Measurements from ENCODE around the gene GLIPR1.
A peak's percentile ranks its signal among the peaks of the same experiment; 100 is the strongest.
"Not testable (repeated sequence)": the region's sequence is repeated elsewhere in the genome, so short reads cannot be mapped to it uniquely, and the experiment has no call there.

Gene GLIPR1

DNA sequence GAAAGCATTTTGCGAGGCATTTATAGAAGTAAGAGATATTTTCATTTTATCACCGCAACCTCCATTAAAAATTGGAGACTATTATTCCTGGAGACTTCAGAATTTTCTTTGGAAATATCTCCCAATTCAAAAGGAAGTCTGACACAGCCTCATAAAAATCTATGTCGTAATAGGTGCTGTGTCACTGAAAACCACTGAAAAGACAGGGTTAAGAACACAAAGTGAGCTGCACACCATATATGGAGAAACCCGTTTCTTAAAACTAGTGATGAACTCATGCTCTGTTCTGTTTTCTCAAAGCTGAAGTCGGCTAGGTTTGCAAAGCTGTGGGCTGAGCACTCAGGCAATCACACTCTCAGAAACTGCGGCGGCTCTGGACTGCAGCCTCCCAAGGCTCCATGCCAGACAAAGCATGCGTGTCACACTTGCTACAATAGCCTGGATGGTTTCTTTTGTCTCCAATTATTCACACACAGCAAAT is at the start of gene GLIPR1:
GLIPR1 (plus strand) TSS at position 287 of the 481 bp plus-strand sequence; CDS start at position 413, 126 bp downstream.
- peak; percentile 86 to 87 for DNase-seq

DNA sequence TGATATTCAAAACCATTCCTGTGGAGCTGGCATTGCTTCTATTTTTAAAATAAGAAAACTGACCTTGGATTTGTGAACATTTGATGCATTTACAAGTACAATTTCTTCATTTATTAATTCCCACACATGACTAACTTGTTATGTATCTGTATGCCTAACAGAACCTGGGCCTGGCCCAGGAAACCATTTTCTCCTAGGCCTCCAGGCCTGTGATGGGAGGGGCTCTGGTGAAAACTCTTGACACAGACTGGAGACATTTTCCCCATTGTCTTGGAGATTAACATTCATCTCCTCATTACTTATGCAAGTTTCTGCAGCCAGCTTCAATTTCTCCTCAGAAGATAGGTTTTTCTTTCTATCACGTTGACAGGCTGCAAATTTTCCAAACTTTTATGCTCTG is 47.6 kb upstream of the GLIPR1 start:
- DNase-seq = no peak

DNA sequence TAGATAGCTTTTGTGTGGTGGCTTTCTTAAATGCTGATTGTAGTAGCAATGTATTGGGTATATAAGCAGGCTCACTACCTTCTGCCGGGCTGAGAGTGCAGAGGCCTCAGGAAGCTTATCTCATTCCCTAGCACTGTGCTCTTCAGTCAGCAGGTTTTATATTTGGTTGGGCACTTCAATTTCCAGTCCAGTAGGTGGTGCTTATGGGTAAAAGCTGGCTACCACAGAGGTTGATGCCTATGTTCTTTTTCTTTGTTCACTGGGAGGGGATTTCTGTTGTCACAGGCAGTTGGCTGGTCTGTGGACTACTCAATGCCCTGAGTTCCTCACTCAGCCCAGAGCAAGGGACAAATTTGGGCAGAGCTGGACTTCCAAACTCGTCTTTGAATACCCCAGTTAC is 43.0 kb upstream of the GLIPR1 start:
- DNase-seq = peak; percentile 17 to 41

DNA sequence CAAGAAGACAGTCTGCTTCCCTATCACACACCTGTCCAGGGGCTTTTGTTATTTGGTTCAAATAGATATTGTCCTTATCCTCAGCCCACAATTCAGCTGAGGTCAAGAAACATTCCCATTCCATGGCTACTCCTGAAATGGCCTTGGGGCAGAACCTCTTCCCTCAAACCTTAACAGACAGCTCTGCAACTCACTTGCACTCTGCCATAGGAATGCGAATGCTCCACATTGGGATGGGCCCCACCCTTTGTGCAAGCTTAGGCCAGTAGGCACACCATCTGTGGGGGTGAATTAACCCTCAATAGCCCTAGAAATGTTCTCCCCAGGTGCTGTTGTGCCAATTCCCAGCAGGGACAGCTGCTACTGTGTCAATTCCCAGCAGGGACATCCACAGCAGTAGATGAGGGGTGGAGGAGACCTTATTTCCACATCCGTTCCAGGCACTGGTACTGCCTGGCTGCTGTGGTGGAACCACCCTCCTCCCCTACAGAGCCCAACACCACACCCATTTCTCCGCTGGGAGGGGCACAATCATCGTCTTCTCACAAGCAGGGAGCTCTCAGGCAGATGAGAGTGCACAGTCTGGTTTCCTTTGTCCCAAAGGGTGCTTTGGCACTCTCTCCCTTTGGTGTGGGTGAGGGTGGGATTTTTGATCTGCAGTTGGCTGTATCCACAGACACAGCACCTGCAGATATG is 42.3 kb upstream of the GLIPR1 start:
- no peak for DNase-seq

DNA sequence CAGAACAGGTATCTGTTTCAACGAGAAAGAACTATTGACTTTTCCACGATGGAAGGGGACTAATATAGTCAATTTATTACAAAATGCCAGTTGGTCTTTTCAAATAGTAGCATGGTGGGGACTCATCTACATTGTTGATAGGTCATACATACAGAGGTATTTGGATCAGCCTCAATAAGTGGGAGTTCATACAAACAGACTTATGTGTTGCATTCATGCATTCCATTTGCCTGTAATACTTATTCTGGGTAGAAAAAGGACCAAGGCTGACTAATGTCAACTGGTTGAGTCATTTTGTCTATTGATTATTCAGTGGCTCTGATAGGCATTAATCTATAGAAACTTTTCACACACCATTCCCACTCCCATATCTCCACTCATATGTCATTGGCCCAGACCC is 41.5 kb upstream of the GLIPR1 start:
- DNase-seq = no peak

DNA sequence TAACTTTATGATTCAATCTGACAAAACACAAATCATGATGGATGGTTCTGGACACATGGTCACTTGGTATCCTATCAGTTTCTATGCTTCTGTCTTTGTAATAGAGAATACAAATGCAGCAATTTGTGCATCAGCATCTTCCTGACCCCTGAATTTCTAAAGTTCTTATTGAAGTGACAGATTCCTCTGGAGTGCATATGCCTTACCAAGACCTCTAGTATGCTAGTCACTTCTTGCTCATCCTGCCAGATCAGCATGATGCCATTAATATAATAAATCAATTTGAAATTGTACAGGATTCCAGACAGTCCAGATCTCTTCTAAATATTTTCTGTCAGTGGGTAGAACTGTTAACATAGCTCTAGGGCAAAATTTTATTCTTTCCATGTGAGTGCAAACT is 40.6 kb upstream of the GLIPR1 start:
- DNase-seq = no peak

DNA sequence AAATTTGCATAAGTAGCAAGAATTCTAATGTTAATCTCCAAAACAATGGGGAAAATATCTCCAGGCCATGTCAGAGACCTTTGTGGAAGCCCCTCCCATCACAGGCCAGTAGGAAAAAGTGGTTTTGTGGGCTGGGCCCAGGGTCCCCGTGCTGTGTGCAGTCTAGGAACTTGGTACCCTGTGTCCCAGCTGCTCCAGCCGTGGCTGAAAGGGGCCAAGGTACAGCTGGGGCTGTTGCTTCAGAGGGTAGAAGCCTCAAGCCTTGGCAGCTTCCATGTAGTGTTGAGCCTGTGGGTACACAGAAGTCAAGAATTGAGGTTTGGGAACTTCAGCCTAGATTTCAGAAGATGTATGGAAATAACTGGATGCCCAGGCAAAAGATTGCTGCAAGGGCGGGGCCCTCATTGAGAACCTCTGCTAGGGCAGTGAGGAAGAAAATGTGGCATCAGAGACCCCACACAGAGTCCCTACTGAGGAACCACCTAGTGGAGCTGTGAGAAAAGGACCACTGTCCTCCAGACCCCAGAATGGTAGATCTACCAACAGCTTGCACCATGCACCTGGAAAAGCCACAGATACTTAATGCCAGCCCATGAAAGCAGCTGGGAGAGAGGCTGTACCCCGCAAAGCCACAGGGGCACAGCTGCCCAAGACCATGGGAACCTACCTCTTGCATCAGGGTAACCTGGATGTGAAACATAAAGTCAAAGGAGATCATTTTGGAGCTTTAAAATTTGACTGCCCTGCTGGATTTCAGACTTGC is 38.7 kb upstream of the GLIPR1 start:
- not testable (repeated sequence) for DNase-seq

DNA sequence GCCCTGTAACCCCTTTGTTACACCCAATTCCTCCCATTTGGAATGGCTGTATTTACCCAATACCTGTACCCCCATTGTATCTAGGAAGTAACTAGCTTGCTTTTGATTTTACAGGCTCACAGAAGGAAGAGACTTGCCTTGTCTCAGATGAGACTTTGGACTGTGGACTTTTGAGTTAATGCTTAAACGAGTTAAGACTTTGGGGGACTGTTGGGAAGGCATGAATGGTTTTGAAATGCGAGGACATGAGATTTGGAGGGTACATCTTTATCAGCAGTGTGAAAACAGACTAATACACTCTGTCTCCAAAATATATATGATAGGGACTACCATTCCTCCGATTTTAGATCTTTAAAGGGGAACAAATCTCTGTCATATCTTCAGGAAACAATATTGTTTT is 38.1 kb upstream of the GLIPR1 start:
- not testable (repeated sequence) for DNase-seq

DNA sequence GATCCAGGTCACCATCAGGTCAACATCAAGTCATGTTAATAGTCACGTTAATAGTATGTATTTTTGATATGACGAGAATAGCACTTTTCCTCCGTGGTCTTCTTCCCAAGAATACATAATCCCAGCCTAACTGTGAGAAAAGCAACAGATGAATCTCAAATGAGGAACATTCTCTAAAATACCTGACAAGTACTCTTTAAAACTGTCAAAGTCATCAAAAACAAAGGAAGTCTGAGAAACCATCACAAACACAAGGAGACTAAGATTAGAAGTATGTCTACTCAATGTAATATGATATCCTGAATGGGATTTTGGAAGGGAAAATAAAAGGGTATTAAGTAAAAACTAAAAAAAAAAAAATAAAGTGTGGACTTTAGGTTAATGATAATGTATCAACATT is 36.8 kb upstream of the GLIPR1 start:
- no peak for DNase-seq

DNA sequence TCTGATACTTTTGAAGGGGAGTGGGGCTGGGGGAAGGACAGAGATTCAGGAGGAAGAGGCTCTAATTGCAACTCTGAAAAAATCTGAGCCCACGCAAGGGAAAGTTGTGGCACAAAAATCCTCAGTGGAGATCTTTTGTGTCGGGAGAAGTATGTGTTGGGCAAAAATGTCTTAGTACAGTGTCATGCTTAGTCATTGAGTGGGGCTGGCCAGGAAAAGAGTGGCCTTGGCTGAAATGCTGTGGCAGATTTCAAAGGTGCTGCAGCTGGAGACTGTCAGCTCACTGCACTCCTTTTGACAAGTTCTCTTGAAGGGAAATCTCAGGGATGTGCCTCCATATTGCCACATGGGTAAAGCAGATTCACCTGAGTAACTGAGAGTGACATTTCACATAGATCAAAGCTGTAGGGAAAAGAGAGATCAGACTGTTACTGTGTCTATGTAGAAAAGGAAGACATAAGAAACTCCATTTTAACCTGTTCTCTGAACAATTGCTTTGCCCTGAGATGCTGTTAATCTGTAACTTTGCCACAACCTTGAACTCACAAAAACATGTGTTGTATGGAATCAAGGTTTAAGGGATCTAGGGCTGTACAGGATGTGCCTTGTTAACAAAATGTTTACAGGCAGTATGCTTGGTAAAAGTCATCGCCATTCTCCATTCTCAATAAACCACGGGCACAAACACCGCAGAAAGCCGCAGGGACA is 36.0 kb upstream of the GLIPR1 start:
- DNase-seq = no peak

DNA sequence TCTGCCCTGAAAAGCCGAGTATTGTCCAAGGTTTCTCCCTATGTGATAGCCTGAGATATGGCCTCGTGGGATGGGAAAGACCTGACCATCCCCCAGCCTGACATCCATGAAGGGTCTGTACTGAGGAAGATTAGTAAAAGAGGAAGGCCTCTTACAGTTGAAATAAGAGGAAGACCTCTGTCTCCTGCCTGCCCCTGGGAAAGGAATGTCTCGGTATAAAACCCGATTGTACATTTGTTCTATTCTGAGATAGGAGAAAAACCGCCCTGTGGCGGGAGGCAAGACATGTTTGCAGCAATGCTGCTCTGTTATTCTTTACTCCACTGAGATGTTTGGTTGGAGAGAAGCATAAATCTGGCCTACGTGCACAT is 35.4 kb upstream of the GLIPR1 start:
- not testable (repeated sequence) for DNase-seq

DNA sequence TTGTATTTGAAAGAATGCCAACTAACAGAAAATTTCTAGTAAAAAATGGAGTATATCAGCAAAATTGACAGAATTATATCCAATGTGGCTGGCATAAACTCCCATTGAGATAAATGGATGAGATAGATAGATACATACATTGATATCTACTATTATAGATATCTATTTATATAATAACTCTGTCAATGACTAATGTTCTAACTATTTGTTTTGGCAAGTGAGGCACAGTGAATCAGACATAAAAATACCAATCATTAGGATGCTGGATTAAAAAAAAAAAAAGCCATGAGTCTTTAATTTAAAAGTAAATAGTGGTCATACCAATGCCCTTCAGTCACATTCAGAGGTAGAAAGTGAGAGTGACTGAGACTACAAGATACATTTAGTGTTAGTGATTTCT is 33.7 kb upstream of the GLIPR1 start:
- no peak for DNase-seq

DNA sequence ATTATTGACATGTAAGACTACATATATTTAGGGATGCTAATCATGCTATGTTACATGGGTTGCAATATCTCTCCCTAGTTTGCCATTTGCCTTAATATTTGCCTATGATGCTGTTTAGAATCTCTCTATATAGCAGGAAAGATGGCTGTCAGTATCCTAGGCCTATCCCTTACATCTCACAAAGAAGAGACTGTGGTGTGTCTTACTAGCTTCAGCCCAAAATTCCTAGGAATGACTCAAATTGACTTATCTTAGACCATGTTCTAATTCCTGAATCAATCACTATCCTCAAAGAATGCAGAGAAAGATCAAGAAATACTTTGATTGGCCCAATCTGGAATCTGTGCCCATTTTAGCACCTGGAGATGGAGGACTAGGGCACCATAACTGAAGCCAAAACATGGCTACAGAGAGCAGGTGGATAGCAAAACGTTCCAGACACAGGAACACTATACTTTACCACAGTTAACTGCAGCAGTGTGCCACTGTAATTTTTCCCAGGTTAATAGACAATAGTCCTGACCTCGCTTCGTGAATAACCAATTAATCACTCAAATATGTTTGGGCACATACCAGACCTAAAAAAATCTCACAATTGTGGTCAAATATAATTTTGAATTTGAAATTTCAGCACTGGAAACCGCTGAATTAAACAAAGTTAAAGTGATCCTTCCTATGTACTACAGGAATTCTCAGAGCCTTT is 32.7 kb upstream of the GLIPR1 start:
- DNase-seq = no peak

DNA sequence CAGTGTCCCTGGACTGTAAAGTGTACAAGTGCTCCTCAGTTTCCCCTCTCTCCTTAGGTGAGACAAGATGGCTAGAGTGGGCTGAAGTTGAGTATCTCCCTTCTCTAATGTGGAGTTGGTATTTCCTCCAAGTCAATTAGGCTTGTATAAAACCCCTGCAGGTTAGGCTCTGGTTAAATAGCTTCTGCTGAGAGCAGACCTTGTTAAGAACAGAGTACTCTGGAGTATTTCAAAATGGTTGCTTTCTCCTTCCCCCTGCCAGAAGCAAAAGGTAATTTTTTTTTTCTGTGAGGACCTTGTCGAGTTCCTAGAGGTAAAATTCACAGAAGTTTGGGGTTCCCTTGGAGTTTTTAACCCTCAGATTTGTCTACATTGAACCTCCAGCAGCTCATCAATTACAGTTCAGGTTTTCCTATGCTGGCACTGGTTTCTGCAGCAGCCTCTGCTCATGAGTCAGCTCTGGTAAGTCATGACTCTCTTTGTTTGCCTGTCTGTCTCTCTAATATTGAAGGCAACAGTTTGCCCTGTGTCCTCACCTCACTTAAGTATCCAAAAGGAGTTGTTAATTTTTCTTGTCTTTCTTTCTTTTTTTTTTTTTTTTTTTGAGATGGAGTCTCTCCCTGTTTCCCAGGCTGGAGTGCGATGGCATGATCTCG is 27.8 kb upstream of the GLIPR1 start:
- DNase-seq = no peak

DNA sequence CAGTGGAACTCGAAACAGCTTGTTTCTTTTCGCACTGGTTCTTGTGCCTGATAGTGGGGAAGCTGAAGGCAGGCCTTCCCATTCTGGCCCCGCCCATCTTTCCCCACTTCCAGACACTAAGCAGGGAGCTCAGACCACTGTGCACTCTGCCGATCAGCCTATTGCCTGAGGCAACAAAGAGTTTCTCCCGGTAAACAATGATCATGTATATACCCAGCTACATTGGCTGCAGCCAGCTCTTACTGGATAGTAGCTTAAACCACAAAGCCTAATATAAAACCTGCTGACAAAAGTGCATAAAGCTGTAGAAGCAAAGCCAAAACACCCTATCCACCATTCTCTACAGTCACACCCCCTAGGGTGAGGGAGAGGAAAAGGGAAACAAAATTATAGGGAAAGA is 24.7 kb upstream of the GLIPR1 start:
- no peak for DNase-seq

DNA sequence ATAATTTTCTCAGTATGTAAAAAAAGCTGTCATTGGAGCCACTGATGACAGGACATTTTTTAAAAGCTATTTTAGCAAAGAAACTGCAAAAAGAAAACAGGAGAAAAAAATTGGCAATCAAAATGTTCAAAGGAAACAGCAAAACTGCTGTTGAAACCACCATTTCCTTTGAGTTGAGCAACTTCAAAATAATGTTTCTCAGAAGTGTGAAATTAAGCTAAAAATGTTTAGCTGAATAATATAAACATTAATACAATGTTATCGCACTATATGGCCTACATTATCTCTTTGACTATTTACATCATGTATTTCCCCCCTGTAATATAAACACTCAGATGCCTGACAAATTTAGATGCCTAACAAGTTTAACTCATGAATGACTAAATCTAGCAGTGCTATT is 23.4 kb upstream of the GLIPR1 start:
- peak; percentile 26 to 28 for DNase-seq

DNA sequence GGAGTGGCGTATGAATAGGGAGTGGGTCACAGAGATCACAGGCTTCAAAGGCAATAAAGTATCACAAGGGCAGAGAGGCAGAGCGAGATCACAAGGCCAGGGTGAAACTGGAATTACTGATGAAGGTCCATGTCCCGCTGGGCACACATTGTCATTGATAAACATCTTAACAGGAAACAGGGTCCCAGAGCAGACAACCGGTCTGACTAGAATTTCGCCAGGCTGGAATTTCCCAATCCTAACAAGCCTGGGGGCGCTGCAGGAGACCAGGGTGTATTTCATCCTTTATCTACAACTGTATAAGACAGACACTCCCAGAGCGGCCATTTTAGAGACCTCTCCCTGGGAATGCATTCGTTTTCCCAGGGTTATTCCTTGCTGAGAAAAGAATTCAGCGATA is 22.7 kb upstream of the GLIPR1 start:
- DNase-seq = not testable (repeated sequence)

DNA sequence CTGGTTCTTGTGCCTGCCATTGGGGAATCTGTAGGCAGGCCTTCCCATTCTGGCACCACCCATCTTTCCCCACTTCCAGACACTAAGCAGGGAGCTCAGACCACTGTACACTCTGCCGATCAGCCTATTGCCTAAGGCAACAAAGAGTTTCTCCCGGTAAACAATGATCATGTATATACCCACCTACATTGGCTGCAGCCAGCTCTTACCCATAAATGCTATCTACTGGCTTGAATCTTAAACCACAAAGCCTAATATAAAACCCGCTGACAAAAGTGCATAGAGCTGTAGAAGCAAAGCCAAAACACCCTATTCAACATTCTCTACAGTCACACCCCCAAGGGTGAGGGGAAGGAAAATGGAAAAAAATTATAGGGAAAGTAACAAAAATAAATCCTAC is 20.8 kb upstream of the GLIPR1 start:
- no peak for DNase-seq

DNA sequence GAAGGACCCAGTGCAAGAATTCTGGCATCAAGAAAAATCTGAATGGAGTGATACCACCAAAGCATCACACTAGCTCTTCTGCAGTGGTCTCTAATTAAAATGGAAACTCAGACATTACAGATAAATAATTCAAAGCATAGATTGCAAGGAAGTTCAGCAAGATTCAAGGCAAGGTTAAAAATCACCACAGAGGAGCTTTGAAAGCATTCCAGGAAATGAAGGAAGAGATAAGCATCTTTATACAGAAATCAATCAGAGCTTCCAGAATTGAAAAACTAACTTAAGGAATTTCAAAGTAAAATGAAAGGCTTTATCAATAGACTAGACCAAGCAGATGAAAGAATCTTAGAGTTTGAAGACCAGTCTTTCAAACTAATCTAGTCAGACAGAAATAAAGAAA is 20.4 kb upstream of the GLIPR1 start:
- DNase-seq = no peak

DNA sequence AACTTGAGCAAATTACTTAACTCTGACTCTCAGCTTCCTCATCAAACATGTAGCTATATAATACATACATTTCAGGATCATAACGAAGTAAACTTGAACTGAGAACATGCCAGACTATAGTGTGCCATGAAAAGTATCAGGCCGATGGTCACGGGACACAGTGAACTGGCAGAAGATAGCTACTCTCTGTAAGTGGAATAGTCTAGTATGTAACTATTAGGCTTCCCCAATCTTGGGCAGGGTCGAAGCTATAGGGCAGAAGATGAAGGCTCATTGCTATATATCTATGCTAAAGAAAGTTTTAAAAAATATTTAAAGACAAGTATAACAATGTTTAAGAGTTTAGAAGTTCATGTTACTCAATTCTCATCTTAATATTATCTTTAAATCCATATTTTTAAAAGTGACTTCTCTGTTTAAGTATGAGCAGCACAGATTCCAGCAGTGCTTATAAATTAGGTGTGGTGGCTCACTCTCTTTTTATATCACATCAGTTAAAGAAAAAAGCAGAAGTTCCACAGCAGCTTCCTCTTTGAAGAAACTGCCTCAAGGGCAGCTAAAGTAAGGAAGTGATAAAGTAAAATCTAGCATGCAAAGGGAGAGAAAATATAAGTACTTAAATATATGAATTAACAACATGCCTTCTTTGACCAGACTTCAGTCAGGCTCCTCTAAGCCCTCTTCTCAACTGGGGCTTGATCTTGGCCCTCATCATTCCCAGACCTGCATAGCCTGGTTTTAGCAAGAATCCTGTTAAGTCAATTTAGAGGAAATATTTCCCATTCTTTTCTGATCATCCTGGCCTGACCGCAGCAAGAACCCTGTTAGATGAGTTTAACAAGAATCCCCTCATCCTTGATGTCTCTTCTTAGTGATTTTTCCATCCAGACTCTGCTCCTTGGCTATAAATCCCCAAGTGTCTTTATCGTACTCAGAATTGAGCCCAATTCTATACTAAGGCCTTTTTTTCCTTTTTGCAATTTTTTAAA is 8.4 kb upstream of the GLIPR1 start:
- DNase-seq = peak; percentile 88 to 90

DNA sequence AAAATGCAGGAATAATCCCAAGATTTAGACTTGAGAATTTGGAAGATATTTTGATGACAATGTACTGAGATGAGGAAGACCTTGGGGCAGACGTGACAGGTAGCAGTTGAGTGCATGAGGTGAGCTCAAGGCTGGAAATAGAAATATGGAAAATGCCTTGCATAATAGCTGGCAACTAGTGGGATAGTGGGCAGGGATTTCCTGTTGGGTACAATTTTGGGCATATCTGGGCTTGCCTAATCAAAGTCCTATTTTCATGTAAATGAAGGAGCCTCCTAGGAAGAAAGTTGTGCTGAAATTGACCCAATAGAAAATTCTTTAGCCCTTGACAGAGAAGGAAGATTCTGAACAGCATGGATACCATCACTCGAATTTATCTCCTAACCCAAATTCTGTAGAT is 6.4 kb upstream of the GLIPR1 start:
- no peak for DNase-seq

All from AML-193 (cell line).